GM15510 (cell line): ENCODE results near the gene NFATC2.

Experiments
- POLR2A ChIP-seq: IDR thresholded peaks from 3 replicates; pipeline ENCODE4 v1.6.1; 2011; ENCODE audit warnings: borderline replicate concordance; ENCODE audit not compliant: insufficient read length; ENCODE audit errors: extremely low read depth

Gene NFATC2

DNA sequence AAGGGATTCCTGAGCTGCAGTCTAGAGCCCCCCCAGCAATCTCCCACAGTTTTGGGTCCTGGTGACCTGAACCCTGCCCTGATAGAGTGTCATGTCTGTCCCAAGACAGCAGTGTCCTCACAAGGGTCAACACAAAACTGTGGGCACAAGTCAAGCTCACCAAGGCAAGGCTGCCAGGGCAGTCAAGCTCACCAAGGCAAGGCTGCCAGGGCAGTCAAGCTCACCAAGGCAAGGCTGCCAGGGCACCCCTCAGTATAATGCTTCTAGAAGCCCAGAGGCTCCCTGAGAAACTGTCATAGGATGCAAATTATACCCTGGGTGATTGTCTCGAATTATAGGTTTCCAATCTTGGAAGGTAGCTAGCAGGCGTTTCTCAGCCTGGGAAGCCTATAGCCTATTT lies 108.5 kb downstream of the NFATC2 start:
- TF ChIP-seq POLR2A = no peak

GRCh38 chr20:51432875-51433274 lies 109.6 kb downstream of the NFATC2 start:
- no peak for TF ChIP-seq POLR2A

DNA sequence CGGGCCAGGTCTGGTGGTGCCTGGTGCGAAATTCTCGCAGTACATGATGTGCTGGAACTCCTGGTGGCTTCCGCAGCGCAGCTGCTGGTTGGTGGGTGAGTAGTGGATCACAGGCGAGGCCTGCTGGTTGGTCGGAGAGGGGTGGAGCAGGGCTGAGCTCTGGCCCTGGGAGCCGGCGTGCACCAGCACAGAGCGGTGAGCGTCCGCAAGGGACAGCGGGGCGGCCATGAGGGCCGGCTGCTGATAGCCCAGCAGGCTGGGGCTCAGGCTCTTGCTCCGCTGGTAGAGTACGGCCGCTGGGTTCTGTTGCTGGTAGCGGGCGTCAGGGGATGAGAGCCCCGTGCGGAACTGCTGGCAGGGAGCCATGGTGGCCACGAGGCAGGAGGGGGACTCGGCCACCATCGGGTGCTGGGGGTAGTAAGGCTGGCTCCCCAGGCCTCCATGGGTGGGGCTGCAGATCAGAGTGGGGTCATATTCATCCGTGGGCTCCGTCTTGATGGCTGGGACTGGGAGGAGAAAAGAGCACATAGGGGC lies 110.2 kb downstream of the NFATC2 start:
- TF ChIP-seq POLR2A = no peak

- no peak for TF ChIP-seq POLR2A
Observed at GRCh38 chr20:51431321-51431720, 111.2 kb downstream of the NFATC2 start.

DNA sequence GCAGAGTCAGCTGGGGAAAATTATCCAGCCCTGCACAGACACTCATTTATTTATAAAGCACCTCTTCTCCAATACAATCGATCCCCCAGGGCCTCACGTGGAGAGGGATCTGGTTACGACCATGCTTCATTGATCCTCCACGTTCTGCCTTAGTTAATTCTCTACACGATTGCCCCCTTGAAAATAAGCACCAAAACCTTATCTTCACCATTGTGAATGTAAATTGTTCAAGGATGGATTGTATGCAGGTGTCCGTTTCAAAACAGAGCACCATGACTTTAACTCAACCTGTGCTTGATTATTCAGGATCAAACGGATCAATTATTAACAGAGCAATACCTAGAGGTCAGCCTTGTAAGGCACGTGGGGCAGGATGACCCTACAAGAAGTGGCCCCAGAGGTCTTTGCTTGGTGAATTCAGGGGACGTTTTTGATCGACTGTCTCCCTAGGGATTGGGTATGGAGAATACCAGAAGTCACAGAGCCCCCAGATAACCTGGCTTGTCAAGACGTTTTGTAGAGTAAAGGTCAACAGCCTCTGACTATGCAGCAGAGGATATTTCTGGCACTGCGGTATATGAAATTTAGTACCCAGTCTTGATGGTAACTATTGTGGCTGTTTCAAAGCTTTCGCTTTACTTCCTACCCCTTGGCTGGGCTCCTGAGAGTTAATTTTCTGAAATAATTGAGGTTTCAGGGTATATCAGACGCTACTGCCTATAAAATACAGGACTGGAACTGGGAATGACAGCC lies 112.1 kb downstream of the NFATC2 start:
- TF ChIP-seq POLR2A = no peak

DNA sequence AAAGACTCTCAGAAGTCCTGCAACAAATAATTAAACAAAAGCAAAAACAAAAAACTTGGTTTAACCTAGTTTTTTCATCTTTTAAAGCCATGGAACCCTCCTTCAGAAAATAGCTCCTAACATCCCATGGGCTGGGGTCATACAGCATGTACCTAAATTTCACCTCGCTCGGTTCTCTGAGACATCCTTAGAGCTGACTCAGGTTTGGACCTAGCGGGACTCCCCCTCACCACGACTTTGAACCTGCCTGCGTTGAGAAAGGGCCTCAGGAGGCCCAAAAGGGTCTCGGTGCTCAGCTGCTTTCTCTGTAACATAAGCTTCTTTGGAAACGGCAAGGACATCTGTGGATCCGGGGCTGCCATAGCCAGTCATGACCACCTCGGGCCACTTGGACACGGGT lies 112.8 kb downstream of the NFATC2 start:
- TF ChIP-seq POLR2A = no peak

DNA sequence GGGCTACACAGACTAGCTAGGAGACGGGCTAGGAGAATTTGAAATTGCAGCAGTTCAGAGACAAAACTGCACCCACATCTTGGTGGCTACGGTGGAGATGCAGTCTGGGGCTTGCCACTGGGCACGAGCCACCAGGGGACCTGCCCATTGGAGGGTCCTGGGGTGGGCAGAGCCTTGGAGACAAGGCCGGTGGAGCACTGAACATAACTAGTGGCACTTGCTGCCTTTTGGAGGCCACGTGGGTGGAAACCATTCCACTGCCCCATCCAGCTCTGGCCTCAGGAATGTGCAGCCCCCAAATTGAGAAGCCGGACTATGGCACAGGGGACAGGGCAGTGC lies 113.4 kb downstream of the NFATC2 start:
- TF ChIP-seq POLR2A = no peak

- TF ChIP-seq POLR2A = no peak
Observed at GRCh38 chr20:51428401-51429143, 113.9 kb downstream of the NFATC2 start.

GRCh38 chr20:51427651-51428291 lies 114.7 kb downstream of the NFATC2 start:
- no peak for TF ChIP-seq POLR2A

GRCh38 chr20:51426718-51427650 lies 115.5 kb downstream of the NFATC2 start:
- TF ChIP-seq POLR2A = no peak

DNA sequence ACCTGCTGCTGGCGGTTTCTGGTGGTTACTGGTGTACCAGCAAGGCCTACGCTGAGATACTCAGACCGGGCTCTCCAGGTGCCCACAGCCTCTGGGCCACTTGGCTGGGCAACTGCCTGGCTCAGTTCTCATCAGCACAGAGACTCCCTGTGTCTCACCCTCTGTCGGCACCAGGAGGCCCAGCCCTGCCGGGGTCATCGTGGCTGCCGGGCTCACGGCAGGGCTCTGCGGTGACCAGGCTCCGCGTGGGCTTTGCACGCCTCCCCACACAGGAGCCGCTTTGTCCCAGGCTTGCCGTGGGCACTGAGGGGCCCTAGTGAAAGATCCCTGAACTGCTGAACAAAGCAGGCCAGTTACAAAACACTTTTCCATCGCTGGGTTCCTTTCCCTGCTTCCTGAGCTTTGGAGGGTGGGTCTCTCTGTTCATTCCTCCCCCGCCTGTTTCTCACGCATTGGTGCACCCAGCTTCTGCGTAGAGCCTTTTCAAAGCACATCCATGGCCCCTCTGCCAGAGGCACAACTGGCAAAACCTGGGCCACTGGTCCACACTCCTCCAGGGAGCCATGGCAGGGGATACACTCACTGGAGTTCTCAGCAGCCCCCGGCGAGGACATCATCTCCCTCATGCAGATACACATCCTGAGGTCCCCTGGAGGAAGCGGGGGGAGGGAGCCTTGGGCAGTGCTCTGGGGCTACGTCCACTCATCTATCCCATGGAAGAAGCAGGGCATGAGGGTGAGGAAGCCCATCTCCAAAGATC lies 117.0 kb downstream of the NFATC2 start:
- TF ChIP-seq POLR2A = no peak

DNA sequence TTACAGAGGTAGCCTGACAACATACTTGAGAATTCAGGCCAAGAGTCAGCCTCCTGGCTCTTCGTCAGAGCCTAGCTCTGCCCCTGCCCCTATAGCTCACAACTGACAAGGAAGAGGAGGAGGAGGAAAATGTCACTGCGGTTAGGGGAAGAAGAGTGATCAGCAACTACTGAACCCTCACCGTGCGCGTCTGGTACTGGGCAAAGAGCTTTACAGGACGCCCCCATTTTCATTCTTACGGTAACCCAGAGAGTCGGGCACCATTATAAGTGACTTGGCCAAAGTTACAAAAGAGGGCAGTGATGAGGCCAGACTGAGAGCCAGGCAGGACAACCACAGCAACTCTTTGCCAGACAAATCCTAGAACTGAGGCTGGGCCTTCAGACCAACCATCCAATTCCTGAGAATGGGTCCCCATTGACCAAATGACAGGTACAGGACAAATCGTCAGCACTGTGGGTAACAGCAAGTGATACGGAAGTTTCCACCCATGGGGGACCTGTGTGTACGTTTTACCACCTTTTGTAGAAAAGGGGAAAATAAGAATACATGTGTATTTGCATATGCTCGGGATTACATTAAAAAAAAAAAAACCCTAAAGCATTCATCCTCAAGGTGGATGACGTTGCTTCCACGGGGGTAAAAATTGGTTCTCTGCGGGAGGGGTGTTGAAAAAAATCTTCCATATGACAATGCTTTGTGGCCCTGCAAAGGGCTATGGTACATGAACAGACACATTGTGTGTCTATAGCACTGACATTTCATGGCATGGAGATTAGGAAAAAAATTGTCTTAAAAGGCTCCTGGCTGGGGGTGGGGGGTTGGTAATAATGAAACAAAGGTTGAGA lies 118.0 kb downstream of the NFATC2 start:
- no peak for TF ChIP-seq POLR2A

- no peak for TF ChIP-seq POLR2A
Observed at GRCh38 chr20:51423810-51424209, 118.7 kb downstream of the NFATC2 start.
